ENCODE results near the gene DNMT1.
A peak's percentile ranks its signal among the peaks of the same experiment; 100 is the strongest.
"Not testable (repeated sequence)": the region's sequence is repeated elsewhere in the genome, so short reads cannot be mapped to it uniquely, and the experiment has no call there.

The DNMT1 gene

DNA sequence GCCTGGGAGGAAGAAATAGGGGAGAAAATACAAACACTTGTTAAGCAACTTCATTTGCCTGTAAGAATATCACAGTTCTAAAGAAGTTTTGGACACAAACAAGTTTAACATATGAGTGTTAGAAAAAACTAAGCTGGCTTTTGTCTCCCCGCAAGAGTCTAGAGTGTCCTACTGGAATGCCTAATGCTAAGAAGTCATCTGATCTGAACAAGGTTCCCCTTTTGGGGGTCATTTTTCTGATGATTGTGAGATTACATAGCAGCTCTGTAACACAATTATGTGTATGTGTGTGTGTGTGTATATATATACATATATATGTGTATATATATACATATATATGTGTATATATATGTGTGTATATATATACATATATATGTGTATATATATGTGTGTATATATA, 12.7 kb downstream of the DNMT1 start:
- no peak for DNase-seq

DNA sequence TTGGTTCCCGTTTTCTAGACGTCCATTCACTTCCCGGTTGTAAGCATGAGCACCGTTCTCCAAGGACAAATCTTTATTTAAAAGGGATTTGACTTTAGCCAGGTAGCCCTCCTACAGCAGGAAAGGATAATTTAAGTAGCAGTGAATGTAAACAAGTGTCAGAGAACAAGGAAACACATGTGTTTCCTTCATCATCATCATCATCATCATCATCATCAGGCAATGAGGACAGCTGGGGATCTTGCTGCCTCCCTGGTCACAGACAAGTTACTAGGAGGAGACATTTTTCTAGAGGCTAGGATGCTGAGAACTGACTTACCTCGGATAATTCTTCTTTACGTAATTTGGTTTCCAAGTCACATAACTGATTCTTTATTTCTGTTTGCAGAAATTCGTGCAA, 14.3 kb downstream of the DNMT1 start:
- no peak for DNase-seq

DNA sequence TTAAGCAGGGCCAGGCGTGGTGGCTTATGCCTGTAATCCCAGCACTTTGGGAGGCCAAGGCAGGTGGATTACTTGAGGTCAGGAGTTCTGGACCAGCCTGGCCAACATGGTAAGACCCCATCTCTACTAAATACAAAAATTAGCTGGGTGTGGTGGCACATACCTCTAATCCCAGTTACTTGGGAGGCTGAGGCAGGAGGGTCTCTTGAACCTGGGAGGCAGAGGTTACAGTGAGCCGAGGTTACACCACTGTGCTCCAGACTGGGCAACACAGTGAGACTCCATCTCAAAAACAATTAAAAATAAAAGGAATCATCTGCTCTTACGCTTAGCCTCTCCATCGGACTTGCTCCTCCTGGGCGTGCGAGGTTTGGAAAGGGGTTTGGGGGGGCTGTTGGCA, 14.7 kb downstream of the DNMT1 start:
- DNase-seq, result not testable (repeated sequence)

DNA sequence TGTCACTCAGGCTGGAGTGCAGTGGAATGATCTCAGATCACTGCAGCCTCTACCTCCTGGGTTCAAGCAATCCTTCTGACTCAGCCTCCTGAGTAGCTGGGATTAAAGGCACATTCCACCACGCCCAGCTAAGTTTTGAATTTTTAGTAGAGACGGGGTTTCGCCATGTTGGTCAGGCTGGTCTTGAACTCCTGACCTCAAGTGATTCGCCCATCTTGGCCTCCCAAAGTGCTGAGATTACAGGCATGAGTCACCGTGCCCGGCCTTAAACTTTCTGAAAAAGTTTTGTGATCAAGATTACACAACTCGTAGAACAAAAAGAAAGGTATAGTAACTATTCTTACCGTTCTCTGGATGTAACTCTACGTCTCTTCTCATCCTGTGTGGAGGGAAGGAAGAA, 21.2 kb downstream of the DNMT1 start:
- no peak for DNase-seq

DNA sequence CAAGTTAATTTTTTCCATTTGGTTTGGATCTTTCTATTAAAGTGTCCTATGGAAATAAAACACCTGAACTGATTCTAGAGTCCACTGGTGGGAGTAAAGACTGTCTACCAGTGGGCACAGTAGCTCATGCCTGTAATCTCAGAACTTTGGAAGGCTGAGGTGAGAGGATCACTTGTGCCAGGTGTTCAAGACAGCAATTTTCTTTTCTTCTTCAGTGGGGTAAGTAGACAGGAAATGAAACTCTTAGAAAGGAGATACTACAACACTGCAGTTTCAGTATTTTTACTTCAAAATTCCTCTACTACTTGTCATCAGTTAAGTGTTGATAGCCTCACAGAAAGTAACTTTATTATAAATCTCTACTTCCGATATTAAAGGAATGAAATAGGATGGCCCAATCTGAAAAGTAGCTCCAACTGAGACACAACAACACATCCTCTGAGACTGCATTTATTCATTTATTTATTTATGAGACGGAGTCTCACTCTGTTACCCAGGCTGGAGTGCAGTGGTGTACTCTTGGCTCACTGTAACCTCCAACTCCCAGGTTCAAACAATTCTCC, 26.3 kb downstream of the DNMT1 start:
- DNase-seq, result no peak

DNA sequence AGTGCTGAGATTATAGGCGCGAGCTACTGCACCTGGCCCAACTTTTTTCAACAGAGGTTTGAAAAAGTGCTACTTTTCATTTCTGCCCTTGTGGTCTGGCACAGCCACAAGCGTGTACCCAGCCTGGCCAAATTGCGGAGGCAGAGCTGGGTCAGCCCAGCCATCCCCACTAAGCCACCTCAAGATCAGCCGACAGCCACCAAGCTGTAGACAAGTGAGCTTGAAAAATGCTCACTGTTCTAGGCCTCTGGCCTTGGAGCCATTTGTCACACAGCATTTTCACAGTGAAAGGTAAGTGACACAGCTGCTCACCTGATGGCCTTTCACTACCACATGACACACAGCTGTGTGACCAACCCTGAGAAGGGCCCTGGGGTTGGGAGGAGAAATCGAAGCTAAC, 27.3 kb downstream of the DNMT1 start:
- DNase-seq, result no peak

DNA sequence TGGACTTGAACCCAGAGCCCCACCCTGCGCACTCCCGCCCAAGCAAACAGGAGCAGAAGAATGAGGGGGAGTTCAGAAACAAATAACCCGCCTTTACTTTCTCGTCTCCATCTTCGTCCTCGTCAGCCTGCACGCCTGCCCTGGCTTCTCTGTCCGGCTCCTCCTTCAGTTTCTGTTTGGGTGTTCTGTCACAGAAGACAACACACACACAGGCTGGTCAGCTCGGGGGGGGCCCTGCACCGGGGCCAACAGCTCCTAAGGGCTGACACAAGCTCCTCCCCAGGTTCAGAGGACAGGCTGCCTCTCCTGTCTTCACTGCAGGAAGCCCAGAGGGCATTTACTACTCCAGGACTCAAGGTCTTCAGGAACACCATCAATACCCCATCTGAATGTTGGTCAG, 28.3 kb downstream of the DNMT1 start:
- DNase-seq, result not testable (repeated sequence)

DNA sequence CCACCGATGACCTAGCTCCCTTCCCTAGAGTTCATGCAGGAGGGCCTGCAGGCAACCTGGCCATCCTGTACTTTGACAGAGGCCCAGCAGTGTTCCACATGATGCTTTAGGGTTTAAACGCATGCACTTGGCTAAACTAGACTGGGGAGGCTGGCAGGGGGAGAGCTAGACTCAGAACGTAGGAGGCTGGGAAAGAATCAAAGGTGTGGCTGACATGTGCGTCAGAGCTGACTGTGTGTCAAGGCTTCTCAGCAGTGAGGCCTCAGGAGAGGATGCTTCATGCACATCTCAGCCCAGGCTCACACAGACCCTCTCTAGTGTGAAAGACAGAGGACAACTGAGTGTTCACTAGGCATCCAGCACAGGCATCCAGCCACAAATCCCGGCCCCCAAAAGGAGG, 28.7 kb downstream of the DNMT1 start:
- DNase-seq, result no peak

DNA sequence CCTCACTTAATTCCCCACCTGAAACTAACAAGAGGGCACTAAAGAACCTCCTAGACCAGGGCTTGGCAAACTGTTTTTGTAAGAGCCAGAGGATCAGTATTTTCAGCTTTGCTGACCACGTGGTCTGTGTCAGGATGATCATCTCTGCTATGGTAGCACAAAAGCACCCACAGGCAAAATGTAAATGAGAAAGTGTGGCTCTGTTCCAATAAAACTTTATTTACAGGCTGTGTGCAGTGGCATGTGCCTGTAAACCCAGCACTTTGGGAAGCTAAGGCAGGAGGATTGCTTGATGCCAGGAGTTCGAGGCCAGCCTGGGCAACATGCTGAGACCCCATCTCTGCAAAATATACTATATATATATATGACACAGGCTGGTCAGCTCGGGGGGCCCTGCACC, 31.2 kb downstream of the DNMT1 start:
- no peak for DNase-seq

DNA sequence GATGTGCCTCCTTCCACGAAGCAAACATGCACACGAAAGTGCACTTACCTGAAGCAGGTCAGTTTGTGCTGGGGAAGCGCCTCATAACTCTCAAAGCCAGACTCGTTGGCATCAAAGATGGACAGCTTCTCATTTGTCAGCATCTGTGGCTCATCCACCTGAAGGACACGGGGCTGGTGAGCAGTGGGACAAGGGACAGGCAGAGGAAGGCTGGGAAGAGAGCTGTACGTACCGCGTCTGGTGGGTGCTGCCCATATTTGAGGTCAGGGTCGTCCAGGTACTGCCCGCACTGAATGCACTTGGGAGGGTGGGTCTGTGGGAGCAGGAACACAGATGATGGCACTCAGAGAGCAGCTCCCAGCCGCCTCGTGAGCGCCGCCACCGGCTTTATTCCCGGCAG, 35.1 kb downstream of the DNMT1 start:
- DNase-seq, result no peak

DNA sequence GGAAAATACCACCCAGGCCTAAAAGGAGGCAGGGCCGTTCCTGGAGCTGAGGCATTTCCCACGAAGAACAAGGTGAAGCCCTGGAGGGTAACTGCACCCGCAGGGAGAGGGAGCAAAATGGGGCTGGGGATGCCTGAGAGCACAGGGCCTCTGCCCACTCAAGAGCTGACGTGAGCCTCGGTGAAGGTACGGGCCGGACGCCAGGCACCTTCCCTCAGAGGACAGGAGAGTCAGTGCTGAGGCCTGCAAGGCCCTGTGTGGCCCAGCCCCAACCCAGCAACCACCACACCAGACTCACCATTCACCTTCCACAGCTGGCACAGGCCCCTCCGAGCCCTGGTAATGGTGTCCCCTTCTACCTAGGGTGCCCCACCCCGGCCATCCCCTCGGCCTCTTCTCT, 36.3 kb downstream of the DNMT1 start:
- DNase-seq, result no peak

DNA sequence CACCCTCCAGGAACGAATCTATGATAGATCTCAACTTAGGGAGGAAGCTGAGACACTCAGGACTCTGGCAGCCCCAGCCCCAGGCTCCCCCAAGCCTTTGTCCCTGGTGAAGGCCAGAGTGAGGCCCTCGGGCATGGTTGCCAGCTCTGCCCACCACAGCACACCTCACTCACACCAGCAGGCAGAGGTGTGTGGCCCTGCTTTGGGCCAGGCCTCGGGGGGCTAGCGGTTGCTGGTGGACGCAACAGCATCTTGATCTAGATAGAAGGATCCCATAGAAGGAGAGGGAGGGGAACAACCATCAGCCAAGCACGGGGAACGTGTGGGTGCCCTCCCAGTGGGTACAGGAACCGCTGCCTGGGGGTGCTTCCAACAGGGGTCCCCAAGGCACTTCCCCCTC, 36.7 kb downstream of the DNMT1 start:
- DNase-seq, result no peak

DNA sequence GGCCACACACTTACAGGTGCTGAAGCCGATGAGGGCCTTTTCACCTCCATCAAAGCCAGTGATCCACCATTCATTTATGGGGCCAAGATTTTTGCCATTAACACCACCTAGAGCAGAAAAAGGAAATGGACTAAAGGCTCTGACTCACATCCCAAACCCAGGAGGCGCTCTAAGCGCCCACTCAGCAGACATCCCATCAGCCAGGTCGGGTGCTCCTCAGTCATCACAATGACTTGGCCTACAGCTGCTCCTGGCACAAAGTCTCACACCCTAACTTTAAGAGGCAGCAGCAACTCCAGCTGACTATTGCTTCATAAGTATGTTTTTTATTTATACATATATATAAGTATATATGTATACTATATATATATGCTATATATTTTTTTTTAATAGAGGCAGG, 38.9 kb downstream of the DNMT1 start:
- DNase-seq, result no peak

DNA sequence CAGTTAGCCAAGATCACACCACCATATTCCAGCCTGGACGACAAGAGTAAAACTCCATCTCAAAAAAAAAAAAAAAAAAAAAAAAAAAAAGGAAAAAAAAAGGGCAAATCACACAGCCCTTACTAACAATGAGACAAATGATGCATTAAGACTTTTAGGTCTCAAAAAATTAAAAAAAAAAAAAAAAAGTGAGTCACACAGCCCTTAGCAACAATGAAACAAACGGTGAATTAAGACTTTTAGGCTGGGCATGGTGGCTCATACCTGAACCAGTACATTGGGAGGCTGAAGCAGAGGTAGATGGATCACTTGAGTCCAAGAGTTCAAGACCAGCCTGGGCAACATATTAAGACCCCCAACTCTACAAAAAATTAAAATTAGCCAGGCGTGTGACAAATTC, 42.7 kb downstream of the DNMT1 start:
- no peak for DNase-seq

DNA sequence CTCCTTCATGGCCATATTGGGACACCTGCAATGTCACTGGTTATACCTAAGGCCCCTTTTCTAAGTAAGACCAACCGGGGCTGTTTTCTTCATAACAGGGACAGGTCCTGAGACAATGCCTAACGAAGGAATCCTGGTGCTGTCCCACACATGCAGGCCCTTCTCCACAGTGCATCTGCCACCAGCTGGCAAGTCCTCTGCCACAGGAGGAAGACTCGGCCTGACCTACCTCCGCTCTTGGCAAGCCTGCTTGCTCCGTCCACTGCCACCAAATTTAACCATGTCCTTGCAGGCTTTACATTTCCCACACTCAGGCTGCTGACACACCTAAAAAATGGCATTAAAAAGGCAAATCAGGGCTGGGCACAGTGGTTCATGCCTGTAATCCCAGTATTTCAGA, 43.2 kb downstream of the DNMT1 start:
- no peak for DNase-seq

DNA sequence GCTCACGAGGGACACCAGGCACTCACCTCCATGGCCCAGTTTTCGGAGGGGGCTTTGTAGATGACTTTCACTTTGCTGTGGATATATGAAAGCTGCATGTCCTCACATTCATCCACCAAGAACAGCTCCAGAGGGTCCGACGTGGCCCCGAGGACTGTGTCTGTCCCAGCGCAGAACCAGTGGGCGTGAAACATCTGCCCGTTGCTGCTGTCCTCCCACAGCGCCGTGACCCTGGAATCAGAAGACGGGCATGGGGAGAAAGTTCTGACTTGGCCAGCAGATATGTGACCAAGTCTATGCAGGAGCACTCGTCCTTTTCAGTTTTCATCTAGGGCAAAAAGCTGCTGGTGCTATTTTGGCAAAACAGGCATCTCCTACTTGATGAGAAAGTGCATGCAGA, 45.3 kb downstream of the DNMT1 start:
- no peak for DNase-seq

DNA sequence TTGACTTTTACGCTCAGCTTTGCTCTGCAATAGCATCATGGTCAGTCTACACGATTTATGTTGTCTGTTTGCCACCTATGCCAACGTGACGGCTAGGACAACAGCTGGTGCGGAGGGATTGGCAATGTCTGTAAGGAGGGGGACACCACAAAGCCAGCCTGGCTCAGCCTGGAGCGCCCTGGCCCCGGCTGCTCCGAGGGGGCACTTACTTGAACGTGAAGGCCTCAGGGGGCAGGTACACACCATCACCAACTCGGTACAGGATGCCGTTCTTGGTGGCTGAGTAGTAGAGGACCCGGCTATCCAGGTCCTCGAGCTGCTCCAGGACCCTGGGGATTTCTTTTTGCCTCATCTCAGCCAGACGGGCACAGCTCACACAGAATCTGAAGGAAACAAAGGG, 48.6 kb downstream of the DNMT1 start:
- DNase-seq, result no peak

DNA sequence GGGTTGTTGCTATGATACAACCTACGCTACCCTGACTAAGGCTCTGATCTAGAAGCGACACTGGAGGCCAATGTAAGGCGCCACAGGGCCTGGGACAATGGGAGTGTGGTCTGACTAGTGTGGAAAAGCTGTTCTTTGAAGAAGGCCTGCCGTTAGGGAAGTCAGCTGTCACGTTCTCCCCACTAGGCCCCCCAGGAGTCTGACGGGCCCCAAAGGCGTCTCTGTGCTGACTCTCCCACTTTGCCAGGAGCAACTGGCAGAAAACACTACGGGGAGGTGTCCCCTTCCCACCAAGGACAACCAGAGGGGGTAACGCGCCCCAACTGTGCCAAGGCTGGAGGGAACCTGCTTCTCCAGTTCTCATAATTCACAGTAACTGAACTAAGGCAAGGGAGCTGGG, 49.7 kb downstream of the DNMT1 start:
- no peak for DNase-seq

DNA sequence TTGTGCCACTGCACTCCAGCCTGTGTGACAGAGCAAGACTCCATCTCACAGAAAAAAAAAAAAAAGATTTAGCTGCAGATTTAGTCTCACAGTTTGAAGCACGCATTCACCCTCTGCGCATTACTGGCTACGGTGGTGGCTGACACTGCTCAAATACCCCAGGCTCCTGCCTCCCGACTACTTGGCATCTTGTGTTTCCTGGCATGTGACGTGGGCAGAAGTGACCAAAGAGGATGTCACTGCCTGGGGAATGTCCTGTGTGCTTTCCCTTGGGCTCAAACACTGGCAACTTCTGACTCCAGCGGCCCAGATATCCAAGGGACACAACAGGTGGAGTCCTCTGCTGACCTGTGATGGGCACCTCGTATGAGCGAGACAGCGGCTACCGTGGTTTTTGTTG, 50.4 kb downstream of the DNMT1 start:
- DNase-seq, result no peak

DNA sequence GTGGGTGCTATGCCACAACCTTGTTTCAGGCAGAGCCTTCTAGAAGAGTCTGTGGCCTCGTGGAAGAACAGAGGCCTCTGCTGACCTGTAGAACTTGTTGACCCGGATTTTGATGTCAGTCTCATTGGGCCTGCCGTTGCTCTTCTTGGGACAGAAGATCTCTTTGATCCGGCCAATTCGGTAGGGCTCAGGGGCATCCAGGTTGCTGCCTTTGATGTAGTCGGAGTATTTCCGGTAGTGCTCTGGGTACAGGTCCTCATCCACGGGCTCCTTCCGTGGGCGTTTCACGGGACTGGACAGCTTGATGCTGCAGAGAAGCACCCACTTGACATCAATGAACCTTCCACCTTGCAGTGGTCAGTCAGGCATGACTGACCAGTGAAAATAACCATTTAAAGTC, 51.1 kb downstream of the DNMT1 start:
- no peak for DNase-seq

DNA sequence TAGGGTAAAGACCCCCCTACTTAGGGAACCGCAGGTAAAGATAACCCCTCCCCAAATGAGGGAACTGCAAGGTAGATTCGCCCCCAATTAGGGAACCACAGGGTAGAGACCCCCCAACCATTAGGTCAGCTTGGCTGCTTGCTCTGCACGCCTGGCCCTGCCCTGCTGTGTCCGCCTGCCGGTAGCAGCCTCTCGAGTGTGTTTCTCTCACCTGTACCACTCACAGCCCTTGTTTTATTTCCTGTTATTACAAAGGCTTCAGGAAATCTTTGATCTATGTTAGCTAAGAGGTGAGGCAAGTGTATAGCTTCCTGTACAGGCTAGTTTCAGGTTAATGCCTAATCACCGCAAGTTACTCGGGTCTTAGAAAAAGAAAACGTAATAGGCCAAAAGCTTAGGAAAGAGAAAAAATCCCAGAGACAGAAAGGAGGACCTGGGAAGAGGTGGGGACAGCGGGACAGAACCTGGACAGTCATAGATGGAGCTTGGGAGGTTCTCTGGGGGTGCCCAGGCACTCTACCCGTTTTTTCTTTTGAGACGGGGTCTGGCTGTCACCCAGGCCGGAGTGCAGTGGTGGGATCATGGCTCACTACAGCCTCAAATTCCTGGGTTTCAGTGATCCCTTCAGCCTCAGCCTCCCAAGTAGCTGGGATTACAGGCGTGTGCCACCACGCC, 51.9 kb downstream of the DNMT1 start:
- peak; percentile 33 for DNase-seq

DNA sequence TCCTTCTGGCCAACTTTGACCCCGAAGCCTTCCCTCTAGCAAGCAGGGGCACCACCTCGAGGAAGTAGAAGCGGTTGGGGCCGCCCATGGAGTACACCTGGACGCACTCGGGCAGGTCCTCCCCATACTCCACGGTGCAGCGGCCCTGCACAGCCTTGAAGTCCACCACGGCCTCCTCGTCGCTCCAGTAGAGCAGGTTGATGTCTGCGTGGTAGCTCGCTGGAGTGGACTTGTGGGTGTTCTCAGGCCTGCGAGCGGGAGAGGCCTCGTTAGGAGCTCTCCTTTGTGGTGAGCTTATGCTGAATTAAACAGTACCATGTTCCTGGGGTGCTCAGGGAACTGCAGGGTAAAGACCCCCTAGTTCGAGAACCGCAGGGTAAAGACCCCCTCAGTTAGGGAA, 52.8 kb downstream of the DNMT1 start:
- no peak for DNase-seq

DNA sequence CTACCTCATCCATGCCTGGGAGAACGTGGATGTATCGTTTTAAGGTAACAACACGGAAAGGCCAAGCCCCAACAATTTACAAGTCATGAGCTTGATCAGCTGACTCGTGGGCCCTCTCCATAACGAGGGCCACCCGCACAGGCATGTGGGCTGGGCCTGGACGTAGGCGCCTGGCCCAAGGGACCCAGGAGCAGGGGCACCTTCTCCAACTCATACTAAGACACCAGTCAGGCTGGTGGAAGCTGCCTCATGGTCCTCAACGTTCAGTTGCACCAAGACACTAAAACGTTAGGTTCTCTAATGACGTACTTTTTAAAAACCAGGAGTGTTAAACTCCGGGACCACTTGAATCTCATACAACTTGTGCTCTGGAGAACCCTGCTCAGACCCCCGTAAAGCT, 53.3 kb downstream of the DNMT1 start:
- no peak for DNase-seq

DNA sequence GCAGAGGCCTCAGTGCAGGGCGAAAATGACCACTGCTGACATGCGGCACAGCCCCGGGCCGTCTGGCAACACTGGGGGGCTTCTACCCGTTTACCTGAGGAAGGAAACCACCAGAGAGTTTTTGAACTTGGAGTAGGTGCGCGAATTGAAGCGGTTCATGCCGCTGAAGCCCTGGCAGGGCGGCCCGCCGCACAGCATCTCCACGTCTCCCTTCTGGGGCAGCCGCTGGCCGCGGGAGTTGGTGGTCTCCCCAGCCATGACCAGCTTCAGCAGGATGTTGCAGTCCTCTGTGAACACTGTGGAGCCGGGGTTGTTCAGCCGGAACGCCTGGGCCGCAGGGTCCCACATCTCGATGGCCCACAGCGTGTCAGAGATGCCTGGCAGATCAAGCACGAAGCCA, 54.8 kb downstream of the DNMT1 start:
- DNase-seq, result no peak
